Endothelial cell (in vitro differentiated cells): ENCODE results near the gene RPRD1A. TPM values are rescaled to one million over a fixed set of nuclear protein-coding genes. Genes with fewer than 3 reads are reported as not detected.

Source experiments
- DNase-seq: peaks from one replicate; pipeline ENCODE4 v3.0.0; 2021; ENCODE audit warnings: low spot score
- H3K27ac Mint-ChIP-seq: one replicate; pipeline ENCODE4 v1.8.0; 2021; ENCODE audit warnings: mixed read lengths, inconsistent platforms; ENCODE audit not compliant: unreplicated experiment
- H3K27me3 Mint-ChIP-seq: one replicate; pipeline ENCODE4 v1.8.0; 2021; ENCODE audit warnings: mild to moderate bottlenecking, moderate library complexity, mixed read lengths, inconsistent platforms; ENCODE audit not compliant: unreplicated experiment
- H3K36me3 Mint-ChIP-seq: one replicate; pipeline ENCODE4 v1.8.0; 2021; ENCODE audit warnings: mild to moderate bottlenecking, low read depth, mixed read lengths, inconsistent platforms; ENCODE audit not compliant: unreplicated experiment
- H3K4me1 Mint-ChIP-seq: one replicate; pipeline ENCODE4 v1.8.0; 2021; ENCODE audit warnings: mild to moderate bottlenecking, mixed read lengths, inconsistent platforms; ENCODE audit not compliant: unreplicated experiment
- H3K4me3 Mint-ChIP-seq: one replicate; pipeline ENCODE4 v1.8.0; 2021; ENCODE audit warnings: mild to moderate bottlenecking, mixed read lengths, inconsistent platforms; ENCODE audit not compliant: unreplicated experiment
- H3K9me3 Mint-ChIP-seq: one replicate; pipeline ENCODE4 v1.8.0; 2021; ENCODE audit warnings: mixed read lengths, inconsistent platforms; ENCODE audit not compliant: unreplicated experiment
- CTCF ChIP-seq: fragments of 200-600 bp; sonication (generic); IDR thresholded peaks from one replicate; pipeline ENCODE4 v1.5.0; 2021; ENCODE audit warnings: antibody characterized with exemption; ENCODE audit not compliant: unreplicated experiment
- total RNA-seq: library from RNA; stranded (reverse); fragmentation: NEBNext Ultra II Directional; extraction: Animal tissue kit (Norgen Biotek cat#: 25700); gene quantifications from one replicate; pipeline ENCODE4 v1.2.1, GENCODE V29; 2021; ENCODE audit not compliant: unreplicated experiment

Gene RPRD1A
- total RNA-seq, 1 donor from 2014 or later, result 58.4 TPM

- Mint-ChIP-seq H3K9me3 (no peaks in the 10 kb centered on the region), H3K27ac (no peak overlapping the region), H3K36me3 (no peaks in the 10 kb centered on the region), H3K27me3 (no peaks in the 10 kb centered on the region), H3K4me3 (no peak overlapping the region), H3K4me1 (peaks cover 10% of the 10 kb centered on the region)
- no peak for DNase-seq
- no peak for TF ChIP-seq CTCF
Observed at GRCh38 chr18:36051760-36052159, 15.6 kb downstream of the RPRD1A start.

GRCh38 chr18:36050479-36050878, 16.9 kb downstream of the RPRD1A start:
- Mint-ChIP-seq H3K27ac (no peak overlapping the region), H3K4me3 (no peak overlapping the region), H3K9me3 (no peaks in the 10 kb centered on the region), H3K27me3 (no peaks in the 10 kb centered on the region), H3K4me1 (peaks cover 10% of the 10 kb centered on the region), H3K36me3 (no peaks in the 10 kb centered on the region)
- DNase-seq, result no peak
- no peak for TF ChIP-seq CTCF

- H3K27me3 Mint-ChIP-seq, result no peaks in the 10 kb centered on the region
- H3K36me3 Mint-ChIP-seq, result no peaks in the 10 kb centered on the region
- H3K9me3 Mint-ChIP-seq, result no peaks in the 10 kb centered on the region
- H3K4me3 Mint-ChIP-seq, result no peak overlapping the region
- DNase-seq, result no peak
- TF ChIP-seq CTCF, result no peak
- H3K4me1 Mint-ChIP-seq, result peaks cover 13% of the 10 kb centered on the region
- no peak overlapping the region for H3K27ac Mint-ChIP-seq
Observed at GRCh38 chr18:36047521-36047920, 19.8 kb downstream of the RPRD1A start.

GRCh38 chr18:36046898-36047297, 20.5 kb downstream of the RPRD1A start:
- DNase-seq, result no peak
- no peak overlapping the region for H3K4me3 Mint-ChIP-seq
- peaks cover 19% of the 10 kb centered on the region for H3K4me1 Mint-ChIP-seq
- H3K36me3 Mint-ChIP-seq, result no peaks in the 10 kb centered on the region
- TF ChIP-seq CTCF, result no peak
- H3K27me3 Mint-ChIP-seq, result no peaks in the 10 kb centered on the region
- H3K27ac Mint-ChIP-seq, result no peak overlapping the region
- H3K9me3 Mint-ChIP-seq, result no peaks in the 10 kb centered on the region

- no peak overlapping the region for H3K4me3 Mint-ChIP-seq
- no peak for DNase-seq
- H3K27me3 Mint-ChIP-seq, result peaks cover 2% of the 10 kb centered on the region
- TF ChIP-seq CTCF, result no peak
- H3K4me1 Mint-ChIP-seq, result peaks cover 14% of the 10 kb centered on the region
- no peaks in the 10 kb centered on the region for H3K36me3 Mint-ChIP-seq
- H3K9me3 Mint-ChIP-seq, result no peaks in the 10 kb centered on the region
- H3K27ac Mint-ChIP-seq, result peak overlapping the region; percentile 38
Observed at GRCh38 chr18:36045241-36045991, 21.9 kb downstream of the RPRD1A start.
